HUES6 (cell line): ENCODE measurements around the gene ADGRD1.

Experiments used
- H3K27ac ChIP-seq: 2 replicates; pipeline ENCODE4 v1.7.0; 2013; ENCODE audit warnings: low read depth, mild to moderate bottlenecking, low read length, inconsistent platforms
- H3K27me3 ChIP-seq: 2 replicates; pipeline ENCODE4 v1.6.1; 2013; ENCODE audit warnings: low read length; ENCODE audit not compliant: control insufficient read depth, insufficient read depth
- H3K36me3 ChIP-seq: 2 replicates; pipeline ENCODE4 v1.6.1; 2013; ENCODE audit warnings: low read length; ENCODE audit not compliant: control insufficient read depth, insufficient read depth
- H3K4me1 ChIP-seq: 2 replicates; pipeline ENCODE4 v1.6.1; 2013; ENCODE audit warnings: low read length; ENCODE audit not compliant: control insufficient read depth, insufficient read depth
- H3K4me3 ChIP-seq: 2 replicates; pipeline ENCODE4 v1.5.1; 2013; ENCODE audit warnings: low read depth, low read length
- H3K9ac ChIP-seq: one replicate; pipeline ENCODE4 v1.6.1; 2013; ENCODE audit warnings: mild to moderate bottlenecking, low read length
- H3K9me3 ChIP-seq: 2 replicates; pipeline ENCODE4 v1.6.1; 2013; ENCODE audit warnings: low read depth, low read length; ENCODE audit not compliant: control insufficient read depth, insufficient read depth

ADGRD1 gene

GRCh38 chr12:131174901-131175300, 221.2 kb downstream of the ADGRD1 start:
- Histone ChIP-seq H3K9ac (no peak overlapping the region), H3K27me3 (peaks cover 3% of the 10 kb centered on the region), H3K36me3 (no peaks in the 10 kb centered on the region), H3K9me3 (no peaks in the 10 kb centered on the region), H3K27ac (no peak overlapping the region), H3K4me1 (no peaks in the 10 kb centered on the region), H3K4me3 (no peak overlapping the region)

GRCh38 chr12:131176266-131176665, 222.6 kb downstream of the ADGRD1 start:
- no peaks in the 10 kb centered on the region for H3K36me3 ChIP-seq
- H3K27ac ChIP-seq, result no peak overlapping the region
- no peak overlapping the region for H3K4me3 ChIP-seq
- H3K27me3 ChIP-seq, result peaks cover 6% of the 10 kb centered on the region
- H3K4me1 ChIP-seq, result no peaks in the 10 kb centered on the region
- H3K9me3 ChIP-seq, result no peaks in the 10 kb centered on the region
- H3K9ac ChIP-seq, result no peak overlapping the region

GRCh38 chr12:131176926-131177325, 223.2 kb downstream of the ADGRD1 start:
- Histone ChIP-seq H3K36me3 (no peaks in the 10 kb centered on the region), H3K27ac (no peak overlapping the region), H3K9ac (no peak overlapping the region)

GRCh38 chr12:131177599-131177998, 223.9 kb downstream of the ADGRD1 start:
- Histone ChIP-seq H3K4me3 (no peak overlapping the region), H3K4me1 (no peaks in the 10 kb centered on the region), H3K27ac (no peak overlapping the region), H3K27me3 (peaks cover 6% of the 10 kb centered on the region), H3K36me3 (no peaks in the 10 kb centered on the region), H3K9me3 (no peaks in the 10 kb centered on the region), H3K9ac (no peak overlapping the region)

More at GRCh38 chr12:131176926-131177325, 223.2 kb downstream of the ADGRD1 start:
- H3K4me1 ChIP-seq, result no peaks in the 10 kb centered on the region
- no peak overlapping the region for H3K4me3 ChIP-seq
- peaks cover 6% of the 10 kb centered on the region for H3K27me3 ChIP-seq
- no peaks in the 10 kb centered on the region for H3K9me3 ChIP-seq

GRCh38 chr12:131187602-131188001, 233.9 kb downstream of the ADGRD1 start:
- Histone ChIP-seq H3K27ac (no peak overlapping the region), H3K27me3 (no peaks in the 10 kb centered on the region; the same call in none of the 2 replicates), H3K9me3 (peaks cover 28% of the 10 kb centered on the region), H3K4me1 (no peaks in the 10 kb centered on the region), H3K9ac (no peak overlapping the region), H3K36me3 (no peaks in the 10 kb centered on the region), H3K4me3 (no peak overlapping the region)

GRCh38 chr12:131188131-131189050, 234.7 kb downstream of the ADGRD1 start:
- Histone ChIP-seq H3K4me3 (no peak overlapping the region), H3K36me3 (no peaks in the 10 kb centered on the region), H3K27me3 (no peaks in the 10 kb centered on the region; the same call in none of the 2 replicates), H3K4me1 (no peaks in the 10 kb centered on the region), H3K9ac (no peak overlapping the region), H3K27ac (no peak overlapping the region), H3K9me3 (peaks cover 27% of the 10 kb centered on the region)

GRCh38 chr12:131189781-131190180, 236.1 kb downstream of the ADGRD1 start:
- Histone ChIP-seq H3K9me3 (peaks cover 22% of the 10 kb centered on the region), H3K36me3 (no peaks in the 10 kb centered on the region), H3K27ac (no peak overlapping the region), H3K4me1 (no peaks in the 10 kb centered on the region), H3K27me3 (no peaks in the 10 kb centered on the region; the same call in none of the 2 replicates), H3K4me3 (no peak overlapping the region), H3K9ac (no peak overlapping the region)

GRCh38 chr12:131190965-131191364, 237.3 kb downstream of the ADGRD1 start:
- Histone ChIP-seq H3K27ac (no peak overlapping the region), H3K9ac (no peak overlapping the region), H3K4me3 (no peak overlapping the region)

More at GRCh38 chr12:131190965-131191364, 237.3 kb downstream of the ADGRD1 start:
- H3K27me3 ChIP-seq, result peaks cover under 1% of the 10 kb centered on the region
- H3K9me3 ChIP-seq, result peaks cover 14% of the 10 kb centered on the region
- no peaks in the 10 kb centered on the region for H3K36me3 ChIP-seq
- H3K4me1 ChIP-seq, result no peaks in the 10 kb centered on the region
